Neural cell (in vitro differentiated cells): Measurements from ENCODE around the gene PALM3. TPM values are rescaled to one million over a fixed set of nuclear protein-coding genes. Genes with fewer than 3 reads are reported as not detected.

ENCODE experiments used
- H2AFZ ChIP-seq: fragments of 200-600, 300-800 bp; sonication (generic), shearing (Covaris generic); 2 replicates; pipeline ENCODE4 v1.6.0; 2014; ENCODE audit warnings: low read depth, mild to moderate bottlenecking, antibody characterized with exemption, low read length, moderate library complexity
- H3F3A ChIP-seq: fragments of 200-600 bp; shearing (Covaris generic); 2 replicates; pipeline ENCODE4 v1.6.1; 2016; ENCODE audit warnings: mild to moderate bottlenecking, moderate library complexity, mixed read lengths, antibody characterized with exemption, low read length; ENCODE audit not compliant: insufficient read depth, poor library complexity, severe bottlenecking
- H3K27ac ChIP-seq: fragments of 200-600, 300-800 bp; sonication (generic), shearing (Covaris generic); 2 replicates; pipeline ENCODE4 v1.5.1; 2014; ENCODE audit warnings: mild to moderate bottlenecking, low read length, moderate library complexity
- H3K27me3 ChIP-seq: fragments of 300-800, 200-600 bp; sonication (generic), shearing (Covaris generic); 2 replicates; pipeline ENCODE4 v1.6.0; 2014; ENCODE audit warnings: mild to moderate bottlenecking, low read depth, low read length, moderate library complexity; ENCODE audit not compliant: insufficient read depth
- H3K36me3 ChIP-seq: fragments of 300-800, 200-600 bp; sonication (generic), shearing (Covaris generic); 2 replicates; pipeline ENCODE4 v1.5.1; 2014; ENCODE audit warnings: mild to moderate bottlenecking, antibody characterized with exemption, low read length, moderate library complexity; ENCODE audit not compliant: insufficient read depth
- H3K4me2 ChIP-seq: fragments of 300-800, 200-600 bp; sonication (generic), shearing (Covaris generic); 2 replicates; pipeline ENCODE4 v1.6.0; 2014; ENCODE audit warnings: mild to moderate bottlenecking, low read length
- H3K4me3 ChIP-seq: fragments of 300-800, 200-600 bp; sonication (generic), shearing (Covaris generic); 2 replicates; pipeline ENCODE4 v1.5.1; 2014; ENCODE audit warnings: mild to moderate bottlenecking, low read length, moderate library complexity
- H3K79me2 ChIP-seq: fragments of 200-600 bp; shearing (Covaris generic); replicated peaks from 2 replicates; pipeline ENCODE4 v1.6.0; 2014; ENCODE audit warnings: mild to moderate bottlenecking, low read length, moderate library complexity; ENCODE audit not compliant: insufficient read depth
- H3K9ac ChIP-seq: fragments of 300-800, 200-600 bp; sonication (generic), shearing (Covaris generic); 2 replicates; pipeline ENCODE4 v1.6.1; 2016; ENCODE audit warnings: mild to moderate bottlenecking, low read length, mixed read lengths
- H3K9me2 ChIP-seq: fragments of 200-600 bp; shearing (Covaris generic); 2 replicates; pipeline ENCODE4 v1.6.1; 2016; ENCODE audit warnings: mild to moderate bottlenecking, low read length, mixed read lengths; ENCODE audit not compliant: insufficient read depth
- H3K9me3 ChIP-seq: fragments of 200-600, 300-800 bp; sonication (generic), shearing (Covaris generic); 2 replicates; pipeline ENCODE4 v1.6.1; 2016; ENCODE audit warnings: mild to moderate bottlenecking, mixed run types, low read length, moderate library complexity, mixed read lengths
- H4K20me1 ChIP-seq: fragments of 200-600 bp; shearing (Covaris generic); 2 replicates; pipeline ENCODE4 v1.6.1; 2016; ENCODE audit warnings: mild to moderate bottlenecking, mixed run types; ENCODE audit not compliant: insufficient read depth
- EP300 ChIP-seq: fragments of 450-650 bp; conservative IDR thresholded peaks from 2 replicates; pipeline ENCODE4 v1.6.1; 2014; ENCODE audit warnings: antibody characterized with exemption, mild to moderate bottlenecking, moderate library complexity; ENCODE audit not compliant: poor library complexity, severe bottlenecking
- EZH2 ChIP-seq: fragments of 200-600, 300-800 bp; shearing (Covaris generic), sonication (generic); IDR thresholded peaks from 2 replicates; pipeline ENCODE4 v1.6.1; 2014; ENCODE audit warnings: antibody characterized with exemption, low read length, borderline replicate concordance, mild to moderate bottlenecking; ENCODE audit not compliant: insufficient read depth, poor library complexity, severe bottlenecking
- MXI1 ChIP-seq: fragments of 450-650 bp; conservative IDR thresholded peaks from 2 replicates; pipeline ENCODE4 v1.6.1; 2014; ENCODE audit warnings: antibody characterized with exemption, mild to moderate bottlenecking; ENCODE audit not compliant: poor library complexity, severe bottlenecking
- POLR2AphosphoS5 ChIP-seq: IDR thresholded peaks from 2 replicates; pipeline ENCODE4 v1.6.1; 2012
- RAD21 ChIP-seq: fragments of 450-650 bp; conservative IDR thresholded peaks from 2 replicates; pipeline ENCODE4 v1.6.1; 2014; ENCODE audit warnings: antibody characterized with exemption, mild to moderate bottlenecking, moderate library complexity
- SMC3 ChIP-seq: fragments of 450-650 bp; conservative IDR thresholded peaks from 2 replicates; pipeline ENCODE4 v1.6.1; 2014; ENCODE audit warnings: antibody characterized with exemption, mild to moderate bottlenecking, moderate library complexity; ENCODE audit not compliant: poor library complexity
- TAF1 ChIP-seq: IDR thresholded peaks from 2 replicates; pipeline ENCODE4 v1.6.1; 2012; ENCODE audit warnings: low read depth
- polyA plus RNA-seq: library from polyadenylated mRNA; depleted of rRNA; stranded (reverse); fragments of >200 nt; gene quantifications from 2 replicates; pipeline ENCODE4 v1.2.3, GENCODE V29; 2014
- TF ChIP-seq, protein P1 (sequence below): fragments of 450-650 bp; IDR thresholded peaks from 2 replicates; pipeline ENCODE4 v1.5.1; 2014; ENCODE audit warnings: antibody characterized with exemption, mild to moderate bottlenecking, moderate library complexity; ENCODE audit not compliant: poor library complexity, severe bottlenecking
- TF ChIP-seq, protein P2 (sequence below): IDR thresholded peaks from 2 replicates; pipeline ENCODE4 v1.6.1; 2012; ENCODE audit warnings: borderline replicate concordance

The PALM3 gene
- polyA plus RNA-seq, 1 donor from 2014 or later, result 0.33 TPM

GRCh38 chr19:14096272-14096992 lies 34.6 kb upstream of the PALM3 start:
- Histone ChIP-seq H3K79me2 (no peaks in the 10 kb centered on the region), H4K20me1 (no peaks in the 10 kb centered on the region), H3K9me3 (peaks cover 3% of the 10 kb centered on the region), H3K9ac (no peak overlapping the region), H3K9me2 (no peaks in the 10 kb centered on the region), H3K27ac (no peak overlapping the region), H3K4me3 (no peak overlapping the region), H3F3A (peaks cover 1% of the 10 kb centered on the region), H2AFZ (no peak overlapping the region), H3K36me3 (peaks cover 12% of the 10 kb centered on the region), H3K27me3 (no peaks in the 10 kb centered on the region), H3K4me2 (no peak overlapping the region)
- TF ChIP-seq SMC3 (no peak), EP300 (no peak), EZH2 (no peak), TAF1 (no peak), RAD21 (no peak), MXI1 (no peak), POLR2AphosphoS5 (no peak)
- TF ChIP-seq, protein P1, sequence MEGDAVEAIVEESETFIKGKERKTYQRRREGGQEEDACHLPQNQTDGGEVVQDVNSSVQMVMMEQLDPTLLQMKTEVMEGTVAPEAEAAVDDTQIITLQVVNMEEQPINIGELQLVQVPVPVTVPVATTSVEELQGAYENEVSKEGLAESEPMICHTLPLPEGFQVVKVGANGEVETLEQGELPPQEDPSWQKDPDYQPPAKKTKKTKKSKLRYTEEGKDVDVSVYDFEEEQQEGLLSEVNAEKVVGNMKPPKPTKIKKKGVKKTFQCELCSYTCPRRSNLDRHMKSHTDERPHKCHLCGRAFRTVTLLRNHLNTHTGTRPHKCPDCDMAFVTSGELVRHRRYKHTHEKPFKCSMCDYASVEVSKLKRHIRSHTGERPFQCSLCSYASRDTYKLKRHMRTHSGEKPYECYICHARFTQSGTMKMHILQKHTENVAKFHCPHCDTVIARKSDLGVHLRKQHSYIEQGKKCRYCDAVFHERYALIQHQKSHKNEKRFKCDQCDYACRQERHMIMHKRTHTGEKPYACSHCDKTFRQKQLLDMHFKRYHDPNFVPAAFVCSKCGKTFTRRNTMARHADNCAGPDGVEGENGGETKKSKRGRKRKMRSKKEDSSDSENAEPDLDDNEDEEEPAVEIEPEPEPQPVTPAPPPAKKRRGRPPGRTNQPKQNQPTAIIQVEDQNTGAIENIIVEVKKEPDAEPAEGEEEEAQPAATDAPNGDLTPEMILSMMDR, result no peak
- TF ChIP-seq, protein P2, sequence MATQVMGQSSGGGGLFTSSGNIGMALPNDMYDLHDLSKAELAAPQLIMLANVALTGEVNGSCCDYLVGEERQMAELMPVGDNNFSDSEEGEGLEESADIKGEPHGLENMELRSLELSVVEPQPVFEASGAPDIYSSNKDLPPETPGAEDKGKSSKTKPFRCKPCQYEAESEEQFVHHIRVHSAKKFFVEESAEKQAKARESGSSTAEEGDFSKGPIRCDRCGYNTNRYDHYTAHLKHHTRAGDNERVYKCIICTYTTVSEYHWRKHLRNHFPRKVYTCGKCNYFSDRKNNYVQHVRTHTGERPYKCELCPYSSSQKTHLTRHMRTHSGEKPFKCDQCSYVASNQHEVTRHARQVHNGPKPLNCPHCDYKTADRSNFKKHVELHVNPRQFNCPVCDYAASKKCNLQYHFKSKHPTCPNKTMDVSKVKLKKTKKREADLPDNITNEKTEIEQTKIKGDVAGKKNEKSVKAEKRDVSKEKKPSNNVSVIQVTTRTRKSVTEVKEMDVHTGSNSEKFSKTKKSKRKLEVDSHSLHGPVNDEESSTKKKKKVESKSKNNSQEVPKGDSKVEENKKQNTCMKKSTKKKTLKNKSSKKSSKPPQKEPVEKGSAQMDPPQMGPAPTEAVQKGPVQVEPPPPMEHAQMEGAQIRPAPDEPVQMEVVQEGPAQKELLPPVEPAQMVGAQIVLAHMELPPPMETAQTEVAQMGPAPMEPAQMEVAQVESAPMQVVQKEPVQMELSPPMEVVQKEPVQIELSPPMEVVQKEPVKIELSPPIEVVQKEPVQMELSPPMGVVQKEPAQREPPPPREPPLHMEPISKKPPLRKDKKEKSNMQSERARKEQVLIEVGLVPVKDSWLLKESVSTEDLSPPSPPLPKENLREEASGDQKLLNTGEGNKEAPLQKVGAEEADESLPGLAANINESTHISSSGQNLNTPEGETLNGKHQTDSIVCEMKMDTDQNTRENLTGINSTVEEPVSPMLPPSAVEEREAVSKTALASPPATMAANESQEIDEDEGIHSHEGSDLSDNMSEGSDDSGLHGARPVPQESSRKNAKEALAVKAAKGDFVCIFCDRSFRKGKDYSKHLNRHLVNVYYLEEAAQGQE, result no peak

DNA sequence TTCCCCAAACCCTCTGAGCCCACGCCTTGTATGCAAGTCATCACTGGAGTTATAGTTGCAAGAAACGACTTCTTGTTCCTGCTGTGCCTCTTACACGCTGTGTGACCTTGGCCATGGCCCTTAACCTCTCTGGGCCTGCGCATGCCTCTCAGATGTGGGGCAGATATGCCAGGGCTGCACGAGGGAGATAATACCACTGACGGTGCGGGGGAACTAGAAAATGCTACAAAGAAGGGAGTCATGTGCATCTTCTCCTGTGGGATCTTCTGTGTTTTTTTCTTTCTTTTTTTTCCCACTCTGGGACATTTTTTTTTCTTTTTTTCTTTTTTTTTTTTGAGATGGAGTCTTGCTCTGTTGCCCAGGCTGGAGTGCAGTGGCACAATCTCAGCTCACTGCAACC lies 33.0 kb upstream of the PALM3 start:
- Histone ChIP-seq H3F3A (peaks cover 4% of the 10 kb centered on the region), H3K4me3 (no peak overlapping the region), H3K79me2 (no peaks in the 10 kb centered on the region), H3K9me2 (no peaks in the 10 kb centered on the region), H3K27ac (no peak overlapping the region), H2AFZ (no peak overlapping the region), H3K9ac (no peak overlapping the region), H3K36me3 (peaks cover 6% of the 10 kb centered on the region), H3K9me3 (peaks cover 3% of the 10 kb centered on the region), H4K20me1 (no peaks in the 10 kb centered on the region), H3K27me3 (no peaks in the 10 kb centered on the region), H3K4me2 (no peak overlapping the region)
- TF ChIP-seq EP300 (no peak), EZH2 (no peak), POLR2AphosphoS5 (no peak), RAD21 (no peak), SMC3 (no peak), MXI1 (no peak), TAF1 (no peak)
- TF ChIP-seq, protein P1, result no peak
- TF ChIP-seq, protein P2, result no peak
